Measurements from ENCODE around the gene FHIT. TPM values are rescaled to one million over a fixed set of nuclear protein-coding genes. Genes with fewer than 3 reads are reported as not detected.

Gene FHIT
- total RNA-seq, 4 donors from 2014 or later, result 1.6 to 12.9 (median 7.8) TPM

GRCh38 chr3:60301142-60301541 is 950.1 kb downstream of the FHIT start:
- H3K27me3 ChIP-seq, result no peaks in the 10 kb centered on the region
- H3K4me3 ChIP-seq, result no peak overlapping the region
- no peaks in the 10 kb centered on the region for H3K9me3 ChIP-seq
- no peaks in the 10 kb centered on the region for H3K4me1 ChIP-seq
- H3K36me3 ChIP-seq, result no peaks in the 10 kb centered on the region
- TF ChIP-seq EP300 (IDR thresholded peaks at IDR 0.05) (no peak), POLR2A (IDR thresholded peaks at IDR 0.05) (no peak), CTCF (IDR thresholded peaks at IDR 0.05) (no peak)
- WGBS, 2 donors, result 83% methylated on average over 2 of the region's 2 CpGs
- no peak for DNase-seq (ENCODE audit: low spot score in 2 of 2)
- H3K27ac ChIP-seq, result no peak overlapping the region

DNA sequence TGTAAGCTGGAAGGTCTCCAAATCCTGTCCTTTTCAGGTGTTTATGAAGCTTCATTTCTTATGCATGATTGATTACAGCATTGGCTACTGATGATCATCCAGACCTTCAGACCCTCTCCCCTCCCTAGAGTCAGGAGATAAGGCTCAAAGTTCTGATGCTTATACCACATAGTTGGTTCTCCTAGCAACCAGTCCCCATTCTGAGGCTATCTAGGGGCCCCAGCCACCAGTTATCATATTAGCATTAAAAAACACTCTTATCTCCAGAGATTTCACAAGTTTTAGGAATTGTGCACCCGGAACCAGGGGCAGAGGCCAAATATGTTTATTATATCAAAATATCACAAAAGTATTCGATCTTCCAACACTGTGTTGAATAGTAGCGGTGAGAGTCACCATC is 953.1 kb downstream of the FHIT start:
- no peaks in the 10 kb centered on the region for H3K9me3 ChIP-seq
- WGBS, 2 donors, result 87 to 92% methylated on average over 3 of the region's 3 CpGs
- no peaks in the 10 kb centered on the region for H3K27me3 ChIP-seq
- no peak overlapping the region for H3K4me3 ChIP-seq
- H3K27ac ChIP-seq, result no peak overlapping the region
- TF ChIP-seq CTCF (IDR thresholded peaks at IDR 0.05) (no peak), POLR2A (IDR thresholded peaks at IDR 0.05) (no peak), EP300 (IDR thresholded peaks at IDR 0.05) (no peak)
- no peaks in the 10 kb centered on the region for H3K4me1 ChIP-seq
- no peaks in the 10 kb centered on the region for H3K36me3 ChIP-seq
- no peak for DNase-seq (ENCODE audit: low spot score in 2 of 2)

DNA sequence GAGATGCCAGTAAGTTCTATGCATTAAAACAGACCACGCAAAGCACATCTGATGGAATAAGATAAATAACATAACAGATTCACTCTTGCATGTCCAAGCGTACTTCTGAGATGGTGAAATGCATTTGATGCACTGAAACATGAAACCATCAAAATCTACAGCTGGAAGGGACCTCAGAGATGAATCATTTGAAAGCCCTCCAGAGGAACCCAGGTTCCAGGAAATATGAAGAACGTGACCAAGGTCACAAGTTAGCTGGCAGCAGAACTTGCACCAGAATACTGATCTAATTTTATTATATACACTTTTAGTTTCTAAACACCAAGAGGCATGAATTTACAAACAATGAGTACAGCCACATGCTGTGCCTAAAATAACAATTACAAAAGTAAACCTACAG is 957.1 kb downstream of the FHIT start:
- WGBS, 2 donors, result 41 to 49% methylated on average over 3 of the region's 3 CpGs
- no peak for TF ChIP-seq CTCF (IDR thresholded peaks at IDR 0.05)
- no peak for TF ChIP-seq EP300 (IDR thresholded peaks at IDR 0.05)
- no peak for TF ChIP-seq POLR2A (IDR thresholded peaks at IDR 0.05)
- Histone ChIP-seq H3K27me3 (no peaks in the 10 kb centered on the region), H3K36me3 (no peaks in the 10 kb centered on the region), H3K27ac (no peak overlapping the region), H3K9me3 (no peaks in the 10 kb centered on the region), H3K4me1 (no peaks in the 10 kb centered on the region), H3K4me3 (no peak overlapping the region)
- DNase-seq (ENCODE audit: low spot score in 2 of 2), result no peak

GRCh38 chr3:60291115-60291514 is 960.1 kb downstream of the FHIT start:
- 91 to 96% methylated on average over 6 of the region's 6 CpGs for WGBS, 2 donors
- no peak overlapping the region for H3K27ac ChIP-seq
- TF ChIP-seq CTCF (IDR thresholded peaks at IDR 0.05), result no peak
- TF ChIP-seq EP300 (IDR thresholded peaks at IDR 0.05), result no peak
- no peak for TF ChIP-seq POLR2A (IDR thresholded peaks at IDR 0.05)
- no peak for DNase-seq (ENCODE audit: low spot score in 2 of 2)
- H3K36me3 ChIP-seq, result no peaks in the 10 kb centered on the region
- no peak overlapping the region for H3K4me3 ChIP-seq
- H3K9me3 ChIP-seq, result no peaks in the 10 kb centered on the region
- H3K4me1 ChIP-seq, result no peaks in the 10 kb centered on the region
- no peaks in the 10 kb centered on the region for H3K27me3 ChIP-seq

DNA sequence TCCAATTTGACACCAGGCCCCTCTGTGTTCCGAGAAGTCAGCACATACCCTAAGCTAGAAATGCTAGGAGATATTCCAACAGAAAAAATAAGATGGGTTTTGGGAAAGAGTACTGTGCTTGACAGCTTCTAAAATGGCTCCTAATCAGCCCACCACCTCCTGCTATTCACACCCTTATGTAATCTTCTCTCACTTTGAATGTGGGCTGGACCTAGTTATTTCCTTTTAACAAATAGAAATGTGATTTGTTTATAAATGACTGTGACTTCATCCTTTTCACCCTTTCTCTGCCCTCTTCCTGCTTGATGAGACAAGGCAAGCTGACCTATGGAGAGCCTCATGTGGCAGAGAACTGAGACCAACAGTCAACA is 961.1 kb downstream of the FHIT start:
- no peaks in the 10 kb centered on the region for H3K36me3 ChIP-seq
- no peak for TF ChIP-seq POLR2A (IDR thresholded peaks at IDR 0.05)
- TF ChIP-seq CTCF (IDR thresholded peaks at IDR 0.05), result no peak
- TF ChIP-seq EP300 (IDR thresholded peaks at IDR 0.05), result no peak
- H3K9me3 ChIP-seq, result no peaks in the 10 kb centered on the region
- no peak overlapping the region for H3K4me3 ChIP-seq
- no peaks in the 10 kb centered on the region for H3K4me1 ChIP-seq
- no peaks in the 10 kb centered on the region for H3K27me3 ChIP-seq
- DNase-seq (ENCODE audit: low spot score in 2 of 2), result no peak
- no peak overlapping the region for H3K27ac ChIP-seq
- 64 to 72% methylated on average over 1 of the region's 1 CpG for WGBS, 2 donors
